ENCODE data around the gene GPR176.

GPR176 gene

DNA sequence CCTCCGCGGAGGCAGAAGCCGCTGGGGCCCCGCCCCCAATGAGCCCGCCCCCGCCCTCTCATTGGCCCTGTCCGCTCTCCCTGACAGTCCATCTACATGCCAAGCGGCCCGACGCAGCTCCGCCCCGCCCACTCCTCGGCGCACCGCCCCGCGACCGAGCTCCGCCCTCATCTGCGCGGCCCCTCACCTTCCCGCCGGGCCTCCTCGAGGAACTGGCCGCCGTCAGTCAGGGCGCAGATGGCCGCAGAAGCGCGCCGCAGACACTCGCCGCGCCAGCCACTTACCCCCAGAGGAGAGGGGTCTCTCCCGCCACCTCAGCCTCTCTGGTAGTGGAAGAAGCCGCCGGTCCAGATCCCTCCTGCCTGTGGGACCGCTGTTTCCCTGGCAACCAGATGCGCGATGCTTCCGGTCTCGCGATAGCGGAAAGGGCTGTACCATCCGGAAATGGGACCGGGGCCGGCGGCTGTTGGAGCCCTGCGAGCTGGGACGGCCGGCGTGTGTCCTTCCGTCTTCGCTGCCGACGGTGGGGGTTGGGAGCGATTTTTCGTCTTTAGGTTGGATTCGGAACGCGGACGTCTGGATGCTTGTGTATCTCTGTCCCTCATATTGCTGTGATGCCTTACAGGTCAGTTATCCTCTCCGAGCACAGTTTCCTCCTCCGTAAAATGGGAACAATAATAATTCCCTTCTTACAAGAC is 137.5 kb downstream of the GPR176 start, which contains the start of gene FSIP1 (continued):
- TF ChIP-seq, protein P1, sequence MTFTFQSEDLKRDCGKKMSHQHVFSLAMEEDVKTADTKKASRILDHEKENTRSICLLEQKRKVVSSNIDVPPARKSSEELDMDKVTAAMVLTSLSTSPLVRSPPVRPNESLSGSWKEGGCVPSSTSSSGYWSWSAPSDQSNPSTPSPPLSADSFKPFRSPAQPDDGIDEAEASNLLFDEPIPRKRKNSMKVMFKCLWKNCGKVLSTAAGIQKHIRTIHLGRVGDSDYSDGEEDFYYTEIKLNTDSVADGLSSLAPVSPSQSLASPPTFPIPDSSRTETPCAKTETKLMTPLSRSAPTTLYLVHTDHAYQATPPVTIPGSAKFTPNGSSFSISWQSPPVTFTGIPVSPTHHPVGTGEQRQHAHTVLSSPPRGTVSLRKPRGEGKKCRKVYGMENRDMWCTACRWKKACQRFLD (tag by site-specific recombination; IDR thresholded peaks at IDR 0.05) = peak; percentile 25; the same call in 1 of the 2 replicates
- TF ChIP-seq HOXD13 (CRISPR knock-in tag; IDR thresholded peaks at IDR 0.05; ENCODE audit: borderline replicate concordance) (no peak), EGR2 (tag by site-specific recombination; IDR thresholded peaks at IDR 0.05; ENCODE audit: low read depth) (no peak), ZSCAN16 (tag by site-specific recombination; IDR thresholded peaks at IDR 0.05) (no peak), ZNF19 (tag by site-specific recombination; IDR thresholded peaks at IDR 0.05; ENCODE audit: low read depth) (no peak), ZNF2 (tag by site-specific recombination; IDR thresholded peaks at IDR 0.05) (peak; percentile 27; the same call in 1 of the 2 replicates), ZNF670 (tag by site-specific recombination; IDR thresholded peaks at IDR 0.05; ENCODE audit: low read depth) (no peak), ZFP3 (tag by site-specific recombination; IDR thresholded peaks at IDR 0.05; ENCODE audit: low read depth) (no peak), KLF8 (tag by site-specific recombination; IDR thresholded peaks at IDR 0.05) (peak; percentile 78; the same call in 1 of the 2 replicates), ZNF707 (tag by site-specific recombination; IDR thresholded peaks at IDR 0.05) (no peak), KLF16 (tag by site-specific recombination; IDR thresholded peaks at IDR 0.05) (peak; percentile 64; the same call in 1 of the 2 replicates), MZF1 (tag by site-specific recombination; IDR thresholded peaks at IDR 0.05; ENCODE audit: borderline replicate concordance) (no peak), SETDB1 (IDR thresholded peaks at IDR 0.05; ENCODE audit: insufficient read length, low read length) (no peak), ZNF529 (tag by site-specific recombination; IDR thresholded peaks at IDR 0.05; ENCODE audit: insufficient replicate concordance) (no peak), ZNF701 (tag by site-specific recombination; IDR thresholded peaks at IDR 0.05) (no peak), ZNF324 (tag by site-specific recombination; IDR thresholded peaks at IDR 0.05) (0 out of 2 replicates have a peak, but pooled peaks have one; percentile 19), HOXA7 (CRISPR knock-in tag; IDR thresholded peaks at IDR 0.05; ENCODE audit: borderline replicate concordance) (no peak), ZNF777 (tag by site-specific recombination; IDR thresholded peaks at IDR 0.05; ENCODE audit: borderline replicate concordance) (peak; percentile 22; the same call in 1 of the 2 replicates), ZBTB21 (tag by site-specific recombination; IDR thresholded peaks at IDR 0.05) (no peak), ZFP69B (tag by site-specific recombination; IDR thresholded peaks at IDR 0.05) (peak; percentile 21; the same call in 1 of the 2 replicates), ZNF239 (tag by site-specific recombination; IDR thresholded peaks at IDR 0.05) (no peak), ZNF114 (tag by site-specific recombination; IDR thresholded peaks at IDR 0.05) (no peak), ZNF610 (tag by site-specific recombination; IDR thresholded peaks at IDR 0.05; ENCODE audit: borderline replicate concordance) (peak; percentile 59; the same call in 1 of the 2 replicates), SP7 (tag by site-specific recombination; IDR thresholded peaks at IDR 0.05) (peak; percentile 63), ZNF658 (tag by site-specific recombination; IDR thresholded peaks at IDR 0.05) (no peak), ZNF585B (tag by site-specific recombination; IDR thresholded peaks at IDR 0.05) (no peak), ZNF558 (tag by site-specific recombination; IDR thresholded peaks at IDR 0.05) (no peak), ZNF121 (tag by site-specific recombination; IDR thresholded peaks at IDR 0.05) (no peak), ZNF350 (tag by site-specific recombination; IDR thresholded peaks at IDR 0.05) (no peak), ZNF501 (tag by site-specific recombination; IDR thresholded peaks at IDR 0.05) (0 out of 2 replicates have a peak, but pooled peaks have one; percentile 77), FEZF1 (tag by site-specific recombination; IDR thresholded peaks at IDR 0.05) (no peak)
- TF ChIP-seq, protein P2, sequence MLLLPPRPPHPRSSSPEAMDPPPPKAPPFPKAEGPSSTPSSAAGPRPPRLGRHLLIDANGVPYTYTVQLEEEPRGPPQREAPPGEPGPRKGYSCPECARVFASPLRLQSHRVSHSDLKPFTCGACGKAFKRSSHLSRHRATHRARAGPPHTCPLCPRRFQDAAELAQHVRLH (tag by site-specific recombination; IDR thresholded peaks at IDR 0.05) = peak; percentile 49
- TF ChIP-seq, protein P3, sequence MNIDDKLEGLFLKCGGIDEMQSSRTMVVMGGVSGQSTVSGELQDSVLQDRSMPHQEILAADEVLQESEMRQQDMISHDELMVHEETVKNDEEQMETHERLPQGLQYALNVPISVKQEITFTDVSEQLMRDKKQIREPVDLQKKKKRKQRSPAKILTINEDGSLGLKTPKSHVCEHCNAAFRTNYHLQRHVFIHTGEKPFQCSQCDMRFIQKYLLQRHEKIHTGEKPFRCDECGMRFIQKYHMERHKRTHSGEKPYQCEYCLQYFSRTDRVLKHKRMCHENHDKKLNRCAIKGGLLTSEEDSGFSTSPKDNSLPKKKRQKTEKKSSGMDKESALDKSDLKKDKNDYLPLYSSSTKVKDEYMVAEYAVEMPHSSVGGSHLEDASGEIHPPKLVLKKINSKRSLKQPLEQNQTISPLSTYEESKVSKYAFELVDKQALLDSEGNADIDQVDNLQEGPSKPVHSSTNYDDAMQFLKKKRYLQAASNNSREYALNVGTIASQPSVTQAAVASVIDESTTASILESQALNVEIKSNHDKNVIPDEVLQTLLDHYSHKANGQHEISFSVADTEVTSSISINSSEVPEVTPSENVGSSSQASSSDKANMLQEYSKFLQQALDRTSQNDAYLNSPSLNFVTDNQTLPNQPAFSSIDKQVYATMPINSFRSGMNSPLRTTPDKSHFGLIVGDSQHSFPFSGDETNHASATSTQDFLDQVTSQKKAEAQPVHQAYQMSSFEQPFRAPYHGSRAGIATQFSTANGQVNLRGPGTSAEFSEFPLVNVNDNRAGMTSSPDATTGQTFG (tag by site-specific recombination; IDR thresholded peaks at IDR 0.05; ENCODE audit: borderline replicate concordance) = no peak
- TF ChIP-seq, protein P4, sequence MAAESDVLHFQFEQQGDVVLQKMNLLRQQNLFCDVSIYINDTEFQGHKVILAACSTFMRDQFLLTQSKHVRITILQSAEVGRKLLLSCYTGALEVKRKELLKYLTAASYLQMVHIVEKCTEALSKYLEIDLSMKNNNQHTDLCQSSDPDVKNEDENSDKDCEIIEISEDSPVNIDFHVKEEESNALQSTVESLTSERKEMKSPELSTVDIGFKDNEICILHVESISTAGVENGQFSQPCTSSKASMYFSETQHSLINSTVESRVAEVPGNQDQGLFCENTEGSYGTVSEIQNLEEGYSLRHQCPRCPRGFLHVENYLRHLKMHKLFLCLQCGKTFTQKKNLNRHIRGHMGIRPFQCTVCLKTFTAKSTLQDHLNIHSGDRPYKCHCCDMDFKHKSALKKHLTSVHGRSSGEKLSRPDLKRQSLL (tag by site-specific recombination; IDR thresholded peaks at IDR 0.05) = peak; percentile 24; the same call in 1 of the 2 replicates
- TF ChIP-seq, protein P5, sequence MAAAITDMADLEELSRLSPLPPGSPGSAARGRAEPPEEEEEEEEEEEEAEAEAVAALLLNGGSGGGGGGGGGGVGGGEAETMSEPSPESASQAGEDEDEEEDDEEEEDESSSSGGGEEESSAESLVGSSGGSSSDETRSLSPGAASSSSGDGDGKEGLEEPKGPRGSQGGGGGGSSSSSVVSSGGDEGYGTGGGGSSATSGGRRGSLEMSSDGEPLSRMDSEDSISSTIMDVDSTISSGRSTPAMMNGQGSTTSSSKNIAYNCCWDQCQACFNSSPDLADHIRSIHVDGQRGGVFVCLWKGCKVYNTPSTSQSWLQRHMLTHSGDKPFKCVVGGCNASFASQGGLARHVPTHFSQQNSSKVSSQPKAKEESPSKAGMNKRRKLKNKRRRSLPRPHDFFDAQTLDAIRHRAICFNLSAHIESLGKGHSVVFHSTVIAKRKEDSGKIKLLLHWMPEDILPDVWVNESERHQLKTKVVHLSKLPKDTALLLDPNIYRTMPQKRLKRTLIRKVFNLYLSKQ (tag by site-specific recombination; IDR thresholded peaks at IDR 0.05; ENCODE audit: borderline replicate concordance) = no peak
